CD8-positive, alpha-beta memory T cell (primary cell): ENCODE measurements around the gene TRIM49B. TPM values are rescaled to one million over a fixed set of nuclear protein-coding genes. Genes with fewer than 3 reads are reported as not detected.
"Not testable (repeated sequence)": the region's sequence is repeated elsewhere in the genome, so short reads cannot be mapped to it uniquely, and the experiment has no call there.

Experiments
- CTCF ChIA-PET: fragments of 350-600 bp; sonication (Branson Sonifier 250); formaldehyde crosslinking; loops from one replicate; lab custom pipeline; 2021; ENCODE audit warnings: antibody characterized with exemption; lab: Charles Lee
- POLR2A ChIA-PET: fragments of 350-600 bp; sonication (Branson Sonifier 250); formaldehyde crosslinking; loops from one replicate; lab custom pipeline; 2021; ENCODE audit warnings: antibody characterized with exemption; lab: Charles Lee
- DNase-seq, 5 donors: peaks; one replicate each; pipeline versions ENCODE4 v3.0.0 to v3.0.0-alpha.2; 2020 to 2022; ENCODE audit warnings: mixed read lengths in 1 of 5
- H3K27ac ChIP-seq: one replicate; pipeline ENCODE4 v1.7.0; 2013; ENCODE audit warnings: low read depth, mild to moderate bottlenecking, low read length, moderate library complexity
- H3K27me3 ChIP-seq: 2 replicates; pipeline ENCODE4 v1.7.0; 2013; ENCODE audit warnings: low read length, mild to moderate bottlenecking; ENCODE audit not compliant: insufficient read depth, poor library complexity, severe bottlenecking
- H3K36me3 ChIP-seq: 2 replicates; pipeline ENCODE4 v1.7.0; 2013; ENCODE audit warnings: mild to moderate bottlenecking, low read length, moderate library complexity; ENCODE audit not compliant: insufficient read depth
- H3K4me1 ChIP-seq: 2 replicates; pipeline ENCODE4 v1.7.0; 2013; ENCODE audit warnings: mild to moderate bottlenecking, low read length, moderate library complexity; ENCODE audit not compliant: insufficient read depth
- H3K4me3 ChIP-seq: 2 replicates; pipeline ENCODE4 v1.7.0; 2013; ENCODE audit warnings: mild to moderate bottlenecking, low read length
- H3K9me3 ChIP-seq: 2 replicates; pipeline ENCODE4 v1.7.0; 2013; ENCODE audit warnings: mild to moderate bottlenecking, low read length
- H3K27ac Mint-ChIP-seq, 8 donors: one replicate each; pipeline ENCODE4 v1.8.0; 2020 to 2021; ENCODE audit warnings: mixed read lengths in 8 of 8, mild to moderate bottlenecking in 6 of 8, inconsistent platforms in 3 of 8, moderate library complexity in 3 of 8
- H3K27me3 Mint-ChIP-seq, 2 donors: one replicate each; pipeline ENCODE4 v1.8.0; 2020 to 2021; ENCODE audit warnings: mixed read lengths in 2 of 2, mild to moderate bottlenecking in 1 of 2, moderate library complexity in 1 of 2
- H3K36me3 Mint-ChIP-seq, 3 donors: one replicate each; pipeline ENCODE4 v1.8.0; 2020 to 2021; ENCODE audit warnings: mixed read lengths in 3 of 3, inconsistent platforms in 1 of 3, mild to moderate bottlenecking in 1 of 3
- H3K4me1 Mint-ChIP-seq, 3 donors: one replicate each; pipeline ENCODE4 v1.8.0; 2020 to 2021; ENCODE audit warnings: mixed read lengths in 3 of 3, inconsistent platforms in 1 of 3, mild to moderate bottlenecking in 1 of 3
- H3K4me3 Mint-ChIP-seq, 7 donors: one replicate each; pipeline ENCODE4 v1.8.0; 2020 to 2021; ENCODE audit warnings: mixed read lengths in 7 of 7, mild to moderate bottlenecking in 6 of 7, moderate library complexity in 4 of 7, inconsistent platforms in 2 of 7
- H3K9me3 Mint-ChIP-seq, 5 donors: one replicate each; pipeline ENCODE4 v1.8.0; 2020 to 2022; ENCODE audit warnings: mixed read lengths in 5 of 5, mild to moderate bottlenecking in 3 of 5, moderate library complexity in 2 of 5, inconsistent platforms in 1 of 5
- polyA plus RNA-seq: library from polyadenylated mRNA; unstranded; fragments of 300-500 nt; fragmentation: Illumina TruSeq; gene quantifications from one replicate; pipeline ENCODE4 v1.2.3, GENCODE V29; 2021
- total RNA-seq, 2 experiments: library from RNA; stranded (reverse); gene quantifications; one replicate each; pipeline ENCODE4 v1.2.3, GENCODE V29; 2021

TRIM49B gene
- total RNA-seq: not detected
- not detected for polyA plus RNA-seq

DNA sequence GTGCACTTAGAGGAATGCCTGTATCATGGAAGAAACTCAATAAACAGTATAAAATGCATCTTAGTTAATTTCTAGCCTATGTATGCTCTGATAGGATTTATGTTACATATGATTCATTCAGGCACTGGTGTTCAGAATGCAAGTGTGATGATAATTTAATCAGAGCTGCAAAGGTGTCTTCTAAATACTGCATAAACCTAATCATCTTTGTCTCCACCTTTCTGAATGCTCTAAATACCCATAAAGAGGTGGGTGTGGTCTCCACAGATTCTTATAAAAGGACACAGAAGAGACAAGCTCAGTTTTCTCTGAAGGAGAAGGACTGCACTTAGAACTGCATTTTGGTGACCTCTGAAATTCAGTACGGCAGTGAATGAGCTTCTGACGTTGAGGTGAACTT is at the start of gene TRIM49B:
TSS of gene TRIM49B (plus strand) at position 301 of the 400 bp plus-strand sequence. CDS start 2,777 bp downstream, outside the sequence.
- H3K36me3 Mint-ChIP-seq, DNase-seq, H3K4me1 ChIP-seq, H3K4me3 Mint-ChIP-seq, H3K27me3 Mint-ChIP-seq, H3K27me3 ChIP-seq, H3K27ac Mint-ChIP-seq, H3K4me1 Mint-ChIP-seq, H3K9me3 ChIP-seq, H3K4me3 ChIP-seq, H3K36me3 ChIP-seq, POLR2A ChIA-PET, CTCF ChIA-PET, H3K9me3 Mint-ChIP-seq, H3K27ac ChIP-seq: not testable (repeated sequence)

- H3K36me3 ChIP-seq, H3K9me3 ChIP-seq, H3K27me3 ChIP-seq, CTCF ChIA-PET, H3K27ac ChIP-seq, H3K27me3 Mint-ChIP-seq, H3K27ac Mint-ChIP-seq, H3K4me3 ChIP-seq, H3K9me3 Mint-ChIP-seq, H3K4me1 ChIP-seq, H3K36me3 Mint-ChIP-seq, H3K4me1 Mint-ChIP-seq, POLR2A ChIA-PET, DNase-seq, H3K4me3 Mint-ChIP-seq: not testable (repeated sequence)
Observed at GRCh38 chr11:48983785-48984184, 44.8 kb upstream of the TRIM49B start, which contains the start of gene TRIM51G. Gene TRIM51G (minus strand): TSS chr11:48983885. CDS start chr11:48981695, 2,190 bp downstream.

GRCh38 chr11:49048229-49048628 is 19.6 kb downstream of the TRIM49B start:
- POLR2A ChIA-PET, H3K4me1 ChIP-seq, DNase-seq, H3K9me3 Mint-ChIP-seq, H3K27ac Mint-ChIP-seq, H3K36me3 Mint-ChIP-seq, CTCF ChIA-PET, H3K4me3 Mint-ChIP-seq, H3K27me3 Mint-ChIP-seq, H3K9me3 ChIP-seq, H3K27ac ChIP-seq, H3K4me3 ChIP-seq, H3K36me3 ChIP-seq, H3K4me1 Mint-ChIP-seq, H3K27me3 ChIP-seq: not testable (repeated sequence)

- H3K27me3 ChIP-seq, DNase-seq, H3K4me1 ChIP-seq, H3K27me3 Mint-ChIP-seq, CTCF ChIA-PET, POLR2A ChIA-PET, H3K36me3 ChIP-seq, H3K27ac ChIP-seq, H3K9me3 Mint-ChIP-seq, H3K4me3 ChIP-seq, H3K27ac Mint-ChIP-seq, H3K4me3 Mint-ChIP-seq, H3K4me1 Mint-ChIP-seq, H3K36me3 Mint-ChIP-seq, H3K9me3 ChIP-seq: not testable (repeated sequence)
Observed at GRCh38 chr11:49049821-49050220, 21.2 kb downstream of the TRIM49B start.

GRCh38 chr11:49059012-49059411 is 30.4 kb downstream of the TRIM49B start, which contains the start of gene TRIM64C:
Gene TRIM64C (minus strand): TSS chr11:49059112. CDS start chr11:49059112, 0 bp downstream.
- H3K4me3 Mint-ChIP-seq, POLR2A ChIA-PET: not testable (repeated sequence)

DNA sequence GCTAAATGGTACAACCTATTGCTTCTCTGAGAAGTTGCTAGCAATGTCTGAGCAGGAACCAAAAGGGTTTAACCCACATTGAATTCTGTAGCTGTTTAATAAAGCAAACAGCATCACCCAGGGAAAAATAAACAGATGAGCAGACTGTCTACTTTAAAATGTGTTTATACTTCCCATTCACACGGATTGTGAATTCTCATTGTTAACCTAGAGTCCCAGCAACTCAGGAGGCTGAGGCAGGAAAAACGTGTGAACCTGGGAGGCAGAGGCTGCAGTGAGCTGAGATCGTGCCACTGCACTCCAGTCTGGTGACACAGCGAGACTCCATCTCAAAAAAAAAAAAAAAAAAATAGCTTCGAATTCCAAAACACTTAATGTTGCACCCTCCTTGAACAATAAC is 41.3 kb downstream of the TRIM49B start:
- H3K9me3 ChIP-seq, H3K27ac ChIP-seq, CTCF ChIA-PET, H3K4me1 ChIP-seq, H3K36me3 Mint-ChIP-seq, H3K36me3 ChIP-seq, H3K27me3 ChIP-seq, DNase-seq, H3K4me1 Mint-ChIP-seq, H3K4me3 ChIP-seq, H3K27me3 Mint-ChIP-seq, POLR2A ChIA-PET, H3K4me3 Mint-ChIP-seq, H3K27ac Mint-ChIP-seq: not testable (repeated sequence)
- peaks cover 4 to 13% (median 6%) of the 10 kb centered on the region in 5 donors for H3K9me3 Mint-ChIP-seq

More at GRCh38 chr11:49059012-49059411, 30.4 kb downstream of the TRIM49B start, which contains the start of gene TRIM64C:
- H3K36me3 Mint-ChIP-seq, H3K4me1 Mint-ChIP-seq, H3K9me3 ChIP-seq, H3K27ac ChIP-seq, H3K36me3 ChIP-seq, H3K4me3 ChIP-seq, DNase-seq, H3K27ac Mint-ChIP-seq, H3K4me1 ChIP-seq, H3K27me3 ChIP-seq, CTCF ChIA-PET, H3K27me3 Mint-ChIP-seq, H3K9me3 Mint-ChIP-seq: not testable (repeated sequence)

Other genes with a start within 250 kb of the TRIM49B start
- gene TRIM51G, start 44.9 kb upstream of the TRIM49B start, total RNA-seq: not detected
- not detected for gene TRIM51G, start 44.9 kb upstream of the TRIM49B start, polyA plus RNA-seq
- not detected for gene TRIM64C, start 30.3 kb downstream of the TRIM49B start, total RNA-seq
- not detected for gene TRIM64C, start 30.3 kb downstream of the TRIM49B start, polyA plus RNA-seq
- gene FOLH1, start 179.8 kb downstream of the TRIM49B start, total RNA-seq: not detected
- not detected for gene FOLH1, start 179.8 kb downstream of the TRIM49B start, polyA plus RNA-seq